Astrocyte (in vitro differentiated cells and primary cell): ENCODE measurements around the gene ADCY3.

Source experiments
- EZH2 ChIP-seq: IDR thresholded peaks from 2 replicates; pipeline ENCODE4 v1.6.1; 2012; ENCODE audit warnings: mild to moderate bottlenecking, low read length, inconsistent platforms; ENCODE audit not compliant: insufficient read depth
- TF ChIP-seq, protein P1 (sequence below): IDR thresholded peaks from 2 replicates; pipeline ENCODE4 v1.5.1; 2011; ENCODE audit warnings: low read depth, mild to moderate bottlenecking, inconsistent platforms, low read length, moderate library complexity; ENCODE audit not compliant: insufficient read depth

DNA sequence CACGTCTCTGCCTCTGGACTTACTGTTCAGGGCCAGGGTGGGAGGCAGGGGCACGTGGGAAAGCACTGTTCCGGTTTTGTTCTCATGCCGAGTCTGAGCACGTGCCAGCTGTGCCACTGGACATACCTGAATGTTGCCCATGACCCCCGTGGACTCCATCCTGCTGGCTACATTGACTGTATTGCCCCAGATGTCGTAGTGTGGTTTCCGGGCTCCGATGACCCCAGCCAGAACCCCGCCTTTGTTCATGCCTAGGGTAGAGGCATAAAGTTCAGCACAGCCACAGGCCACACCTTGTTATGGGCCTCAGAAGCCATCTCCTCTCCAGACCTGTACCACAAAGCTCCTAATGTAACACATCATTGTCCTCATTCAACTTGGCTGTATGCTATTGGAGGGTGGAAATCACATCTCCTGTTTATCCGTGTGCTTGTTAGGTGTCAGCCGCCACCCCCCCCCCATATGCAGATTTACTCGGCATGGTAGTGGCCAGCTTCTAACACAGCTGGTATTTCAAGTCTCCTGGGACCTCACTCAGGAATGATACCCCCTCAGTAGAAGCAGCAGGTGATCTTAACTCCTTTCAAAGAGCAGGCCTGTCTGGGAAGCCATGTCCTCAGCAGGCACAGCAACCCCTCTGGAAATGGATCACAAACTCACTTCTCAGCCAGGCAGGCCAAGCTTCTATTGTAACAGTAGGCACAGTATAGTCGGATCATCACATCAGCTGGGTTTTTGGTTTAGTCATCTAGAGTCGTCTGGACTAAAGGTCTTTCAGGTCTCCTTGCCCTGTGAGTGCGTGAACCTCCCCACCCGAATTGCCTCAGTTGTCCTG, 99.2 kb downstream of the ADCY3 start:
- TF ChIP-seq, protein P1, sequence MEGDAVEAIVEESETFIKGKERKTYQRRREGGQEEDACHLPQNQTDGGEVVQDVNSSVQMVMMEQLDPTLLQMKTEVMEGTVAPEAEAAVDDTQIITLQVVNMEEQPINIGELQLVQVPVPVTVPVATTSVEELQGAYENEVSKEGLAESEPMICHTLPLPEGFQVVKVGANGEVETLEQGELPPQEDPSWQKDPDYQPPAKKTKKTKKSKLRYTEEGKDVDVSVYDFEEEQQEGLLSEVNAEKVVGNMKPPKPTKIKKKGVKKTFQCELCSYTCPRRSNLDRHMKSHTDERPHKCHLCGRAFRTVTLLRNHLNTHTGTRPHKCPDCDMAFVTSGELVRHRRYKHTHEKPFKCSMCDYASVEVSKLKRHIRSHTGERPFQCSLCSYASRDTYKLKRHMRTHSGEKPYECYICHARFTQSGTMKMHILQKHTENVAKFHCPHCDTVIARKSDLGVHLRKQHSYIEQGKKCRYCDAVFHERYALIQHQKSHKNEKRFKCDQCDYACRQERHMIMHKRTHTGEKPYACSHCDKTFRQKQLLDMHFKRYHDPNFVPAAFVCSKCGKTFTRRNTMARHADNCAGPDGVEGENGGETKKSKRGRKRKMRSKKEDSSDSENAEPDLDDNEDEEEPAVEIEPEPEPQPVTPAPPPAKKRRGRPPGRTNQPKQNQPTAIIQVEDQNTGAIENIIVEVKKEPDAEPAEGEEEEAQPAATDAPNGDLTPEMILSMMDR, result no peak
- no peak for TF ChIP-seq EZH2
